Measurements from ENCODE around the gene TGFBR3. TPM values are rescaled to one million over a fixed set of nuclear protein-coding genes. Genes with fewer than 3 reads are reported as not detected.

The TGFBR3 gene
- total and polyA plus RNA-seq, 2 experiments from 2014 or later: 16.2 to 26.5 TPM

DNA sequence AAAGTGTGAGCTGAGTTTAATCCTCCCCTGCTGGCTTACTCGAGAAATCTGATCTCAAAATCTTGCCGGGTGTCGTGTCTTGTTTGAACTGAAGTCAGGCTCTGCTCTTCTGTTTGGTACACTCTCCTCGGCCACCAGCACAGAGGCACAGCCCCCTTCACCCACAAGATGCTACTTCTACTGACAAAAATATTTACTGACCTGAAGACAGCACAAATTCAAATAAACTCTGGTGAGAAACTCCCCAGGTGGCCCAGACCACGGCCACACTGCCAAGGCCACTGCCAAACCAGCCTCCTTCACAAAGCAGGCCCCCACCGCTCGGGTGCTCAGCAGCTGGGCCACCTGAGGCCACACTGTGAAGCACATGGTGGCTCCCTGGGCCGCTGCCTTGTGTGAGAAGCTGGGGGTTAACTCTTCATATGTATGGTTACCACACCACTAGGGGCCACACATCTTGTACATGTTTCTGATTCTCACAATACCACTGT is 80.6 kb downstream of the TGFBR3 start:
- WGBS, 2 experiments (ENCODE audit: low coverage in 1 of 2, low lambda C conversion rate in 2 of 2, missing lambda C conversion rate in 2 of 2): 59 to 66% methylated on average over 8 of the region's 8 CpGs
- Histone ChIP-seq H3K9ac (no peak overlapping the region), H2AFZ (no peak overlapping the region), H3K9me2 (ENCODE audit: insufficient read depth) (no peaks in the 10 kb centered on the region), H4K20me1 (ENCODE audit: insufficient read depth) (no peaks in the 10 kb centered on the region; the same call in 1 of the 2 replicates), H3K27me3 (replicated peaks; ENCODE audit: insufficient read depth) (no peaks in the 10 kb centered on the region), H3K4me3 (no peak overlapping the region), H3K4me2 (ENCODE audit: unreplicated experiment) (no peak overlapping the region), H3K9me3 (ENCODE audit: low read depth) (no peaks in the 10 kb centered on the region), H3K27ac (no peak overlapping the region), H3K79me2 (ENCODE audit: insufficient read depth) (peaks cover 80% of the 10 kb centered on the region), H3F3A (ENCODE audit: insufficient read depth) (peaks cover 30% of the 10 kb centered on the region), H3K4me1 (ENCODE audit: insufficient read depth) (peaks cover 48% of the 10 kb centered on the region), H3K36me3 (ENCODE audit: low read depth) (no peaks in the 10 kb centered on the region)
- no peak for DNase-seq
- in situ Hi-C loops (cut with MboI): no loop called here
- TF ChIP-seq EZH2 (IDR thresholded peaks at IDR 0.05; ENCODE audit: insufficient read depth, poor library complexity, severe bottlenecking): no peak
- TF ChIP-seq EZH2phosphoT487 (IDR thresholded peaks at IDR 0.05; ENCODE audit: insufficient read depth, low read depth): no peak

DNA sequence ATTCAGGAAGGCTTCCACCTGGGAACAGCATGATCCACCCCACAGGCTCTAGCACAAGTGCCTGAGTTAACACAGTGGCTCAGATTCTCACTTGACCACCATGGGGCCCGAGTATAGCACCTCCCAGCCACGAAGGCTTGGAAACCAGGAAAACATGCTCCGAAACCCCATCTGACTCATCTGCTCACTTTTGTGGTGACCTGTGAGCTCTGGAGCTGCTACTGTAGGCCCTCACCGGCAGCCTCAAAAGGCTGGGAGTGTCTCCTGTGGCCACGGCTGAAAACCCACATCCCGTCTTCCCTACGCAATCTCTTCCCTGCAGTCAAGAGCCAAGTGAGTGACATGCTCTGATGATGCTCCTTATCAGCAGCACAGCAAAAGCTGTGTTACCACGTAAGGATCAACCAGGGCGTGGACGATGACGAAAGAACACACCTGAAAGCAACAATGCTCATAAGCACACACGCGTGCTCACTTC is 81.4 kb downstream of the TGFBR3 start:
- no peak for DNase-seq
- H3K4me2 ChIP-seq (ENCODE audit: unreplicated experiment): no peak overlapping the region

DNA sequence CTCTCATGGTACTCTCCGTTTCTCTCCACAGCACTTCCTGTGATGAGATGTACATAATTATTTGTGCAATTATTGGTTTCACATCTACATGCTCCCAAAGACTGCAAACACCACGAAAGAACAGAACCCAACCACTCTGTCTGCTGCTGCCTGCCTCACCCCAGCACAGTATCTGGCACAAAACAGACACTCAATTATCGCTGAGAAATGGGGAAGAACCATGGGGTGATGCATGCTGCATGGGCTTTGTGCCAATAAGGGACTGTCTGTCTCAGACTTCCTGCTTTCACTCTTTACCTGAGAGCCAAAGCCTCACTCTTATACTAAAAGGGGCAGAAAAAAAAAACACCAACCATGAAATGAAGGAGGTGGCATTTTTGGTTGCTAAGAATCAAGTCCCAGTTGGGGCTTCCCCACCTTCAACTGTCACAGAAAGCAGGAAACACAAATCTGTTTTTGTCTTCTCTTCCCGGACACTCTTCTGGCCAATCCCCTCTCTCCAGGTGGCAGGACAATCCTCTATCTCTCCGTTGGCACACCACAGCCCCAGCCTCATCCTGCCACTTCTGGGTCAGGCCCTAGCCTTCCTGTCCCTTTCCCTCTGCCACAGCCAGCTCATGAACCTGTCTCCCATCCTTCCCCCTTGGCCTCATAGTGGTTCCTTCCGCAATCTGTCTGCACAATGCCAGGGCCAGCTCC is 82.0 kb downstream of the TGFBR3 start:
- in situ Hi-C loops (cut with MboI): no loop called here
- Histone ChIP-seq H3K4me1 (ENCODE audit: insufficient read depth) (peaks cover 41% of the 10 kb centered on the region), H3K9ac (no peak overlapping the region), H3K4me2 (ENCODE audit: unreplicated experiment) (no peak overlapping the region), H2AFZ (no peak overlapping the region), H3K27ac (no peak overlapping the region), H3F3A (ENCODE audit: insufficient read depth) (peaks cover 21% of the 10 kb centered on the region), H3K79me2 (ENCODE audit: insufficient read depth) (peaks cover 68% of the 10 kb centered on the region), H3K36me3 (ENCODE audit: low read depth) (no peaks in the 10 kb centered on the region), H3K4me3 (no peak overlapping the region), H3K9me3 (ENCODE audit: low read depth) (no peaks in the 10 kb centered on the region), H4K20me1 (ENCODE audit: insufficient read depth) (no peaks in the 10 kb centered on the region; the same call in 1 of the 2 replicates), H3K9me2 (ENCODE audit: insufficient read depth) (no peaks in the 10 kb centered on the region), H3K27me3 (replicated peaks; ENCODE audit: insufficient read depth) (no peaks in the 10 kb centered on the region)
- 44 to 50% methylated on average over 6 of the region's 6 CpGs for WGBS, 2 experiments (ENCODE audit: low coverage in 1 of 2, low lambda C conversion rate in 2 of 2, missing lambda C conversion rate in 2 of 2)
- DNase-seq: peak; percentile 40
- TF ChIP-seq EZH2phosphoT487 (IDR thresholded peaks at IDR 0.05; ENCODE audit: insufficient read depth, low read depth) (no peak), EZH2 (IDR thresholded peaks at IDR 0.05; ENCODE audit: insufficient read depth, poor library complexity, severe bottlenecking) (no peak)

More for the DNA sequence above, 81.4 kb downstream of the TGFBR3 start:
- Histone ChIP-seq H3K27ac (no peak overlapping the region), H3K4me1 (ENCODE audit: insufficient read depth) (peaks cover 46% of the 10 kb centered on the region), H3K9me2 (ENCODE audit: insufficient read depth) (no peaks in the 10 kb centered on the region), H3F3A (ENCODE audit: insufficient read depth) (peaks cover 27% of the 10 kb centered on the region), H2AFZ (no peak overlapping the region), H3K4me3 (no peak overlapping the region), H3K9ac (no peak overlapping the region), H3K9me3 (ENCODE audit: low read depth) (no peaks in the 10 kb centered on the region), H3K36me3 (ENCODE audit: low read depth) (no peaks in the 10 kb centered on the region), H3K27me3 (replicated peaks; ENCODE audit: insufficient read depth) (no peaks in the 10 kb centered on the region), H4K20me1 (ENCODE audit: insufficient read depth) (no peaks in the 10 kb centered on the region; the same call in 1 of the 2 replicates), H3K79me2 (ENCODE audit: insufficient read depth) (peaks cover 74% of the 10 kb centered on the region)
- in situ Hi-C loops (cut with MboI): no loop called here
- TF ChIP-seq EZH2phosphoT487 (IDR thresholded peaks at IDR 0.05; ENCODE audit: insufficient read depth, low read depth) (no peak), EZH2 (IDR thresholded peaks at IDR 0.05; ENCODE audit: insufficient read depth, poor library complexity, severe bottlenecking) (no peak)
- WGBS, 2 experiments (ENCODE audit: low coverage in 1 of 2, low lambda C conversion rate in 2 of 2, missing lambda C conversion rate in 2 of 2): 81 to 83% methylated on average over 13 of the region's 13 CpGs

DNA sequence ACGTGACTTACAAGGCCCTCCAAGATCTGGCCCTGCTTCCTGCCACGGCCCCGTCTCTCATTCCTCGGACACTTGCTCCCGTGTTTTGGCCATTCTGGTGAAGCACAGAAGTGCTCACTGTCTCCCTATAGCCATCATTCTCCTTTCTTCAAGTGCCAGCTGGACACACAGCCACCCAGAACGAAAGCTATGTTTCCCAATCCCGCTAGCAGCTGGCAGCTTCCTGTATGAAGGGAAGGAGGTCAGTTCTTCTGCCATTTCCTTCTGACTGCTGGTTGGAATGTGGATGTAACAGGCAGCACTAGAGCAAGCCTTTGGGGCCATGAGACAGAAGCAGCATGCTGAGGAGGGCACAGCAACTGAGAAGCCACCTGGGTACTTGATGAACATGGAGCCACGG is 82.8 kb downstream of the TGFBR3 start:
- WGBS, 2 experiments (ENCODE audit: low coverage in 1 of 2, low lambda C conversion rate in 2 of 2, missing lambda C conversion rate in 2 of 2): 42 to 43% methylated on average over 8 of the region's 8 CpGs
- Histone ChIP-seq H3K4me1 (ENCODE audit: insufficient read depth) (peaks cover 46% of the 10 kb centered on the region), H3F3A (ENCODE audit: insufficient read depth) (peaks cover 24% of the 10 kb centered on the region), H2AFZ (no peak overlapping the region), H3K27ac (no peak overlapping the region), H3K79me2 (ENCODE audit: insufficient read depth) (peaks cover 60% of the 10 kb centered on the region), H3K36me3 (ENCODE audit: low read depth) (no peaks in the 10 kb centered on the region), H3K9me2 (ENCODE audit: insufficient read depth) (no peaks in the 10 kb centered on the region), H4K20me1 (ENCODE audit: insufficient read depth) (no peaks in the 10 kb centered on the region; the same call in 1 of the 2 replicates), H3K4me3 (no peak overlapping the region), H3K9ac (no peak overlapping the region), H3K27me3 (replicated peaks; ENCODE audit: insufficient read depth) (no peaks in the 10 kb centered on the region), H3K4me2 (ENCODE audit: unreplicated experiment) (peak overlapping the region; percentile 21), H3K9me3 (ENCODE audit: low read depth) (no peaks in the 10 kb centered on the region)
- no peak for TF ChIP-seq EZH2 (IDR thresholded peaks at IDR 0.05; ENCODE audit: insufficient read depth, poor library complexity, severe bottlenecking)
- no peak for TF ChIP-seq EZH2phosphoT487 (IDR thresholded peaks at IDR 0.05; ENCODE audit: insufficient read depth, low read depth)
- DNase-seq: peak; percentile 50
- in situ Hi-C loops (cut with MboI): no loop called here

Measured in GM23248 (cell line).